ENCODE results near the gene BRD7. TPM values are rescaled to one million over a fixed set of nuclear protein-coding genes. Genes with fewer than 3 reads are reported as not detected.
A peak's percentile ranks its signal among the peaks of the same experiment; 100 is the strongest.

BRD7 gene
- 100 to 1,000 TPM in 4 of 5 donors, 10 to 100 TPM in 1; 86.5 to 122 (median 104) TPM for polyA plus RNA-seq (ENCODE audit: insufficient read depth in 1 of 5, insufficient read length in 5 of 5, low replicate concordance in 1 of 5)
- long read RNA-seq, donor 1, full-length matches to known transcripts = 10 of 73 reads
- long read RNA-seq, donor 1, partial matches to known transcripts = 63 of 73 reads
- long read RNA-seq, donor 1, other reads (novel, unspliced or antisense) = 0 of 73 reads
- long read RNA-seq, donor 2, full-length matches to known transcripts = 6 of 18 reads
- long read RNA-seq, donor 2, partial matches to known transcripts = 12 of 18 reads
- long read RNA-seq, donor 2, other reads (novel, unspliced or antisense) = 0 of 18 reads
- long read RNA-seq, donor 3, full-length matches to known transcripts = 3 of 39 reads
- long read RNA-seq, donor 3, partial matches to known transcripts = 36 of 39 reads
- long read RNA-seq, donor 3, other reads (novel, unspliced or antisense) = 0 of 39 reads
- long read RNA-seq, donor 4, full-length matches to known transcripts = 6 of 29 reads
- long read RNA-seq, donor 4, partial matches to known transcripts = 23 of 29 reads
- long read RNA-seq, donor 4, other reads (novel, unspliced or antisense) = 0 of 29 reads
- long read RNA-seq, donor 5, full-length matches to known transcripts = 7 of 55 reads
- long read RNA-seq, donor 5, partial matches to known transcripts = 48 of 55 reads
- long read RNA-seq, donor 5, other reads (novel, unspliced or antisense) = 0 of 55 reads
- long read RNA-seq, donor 6, full-length matches to known transcripts = 7 of 44 reads
- long read RNA-seq, donor 6, partial matches to known transcripts = 37 of 44 reads
- long read RNA-seq, donor 6, other reads (novel, unspliced or antisense) = 0 of 44 reads
- long read RNA-seq, donor 7, full-length matches to known transcripts = 8 of 18 reads
- long read RNA-seq, donor 7, partial matches to known transcripts = 10 of 18 reads
- long read RNA-seq, donor 7, other reads (novel, unspliced or antisense) = 0 of 18 reads
- long read RNA-seq, donor 8, full-length matches to known transcripts = 2 of 19 reads
- long read RNA-seq, donor 8, partial matches to known transcripts = 17 of 19 reads
- long read RNA-seq, donor 8, other reads (novel, unspliced or antisense) = 0 of 19 reads

DNA sequence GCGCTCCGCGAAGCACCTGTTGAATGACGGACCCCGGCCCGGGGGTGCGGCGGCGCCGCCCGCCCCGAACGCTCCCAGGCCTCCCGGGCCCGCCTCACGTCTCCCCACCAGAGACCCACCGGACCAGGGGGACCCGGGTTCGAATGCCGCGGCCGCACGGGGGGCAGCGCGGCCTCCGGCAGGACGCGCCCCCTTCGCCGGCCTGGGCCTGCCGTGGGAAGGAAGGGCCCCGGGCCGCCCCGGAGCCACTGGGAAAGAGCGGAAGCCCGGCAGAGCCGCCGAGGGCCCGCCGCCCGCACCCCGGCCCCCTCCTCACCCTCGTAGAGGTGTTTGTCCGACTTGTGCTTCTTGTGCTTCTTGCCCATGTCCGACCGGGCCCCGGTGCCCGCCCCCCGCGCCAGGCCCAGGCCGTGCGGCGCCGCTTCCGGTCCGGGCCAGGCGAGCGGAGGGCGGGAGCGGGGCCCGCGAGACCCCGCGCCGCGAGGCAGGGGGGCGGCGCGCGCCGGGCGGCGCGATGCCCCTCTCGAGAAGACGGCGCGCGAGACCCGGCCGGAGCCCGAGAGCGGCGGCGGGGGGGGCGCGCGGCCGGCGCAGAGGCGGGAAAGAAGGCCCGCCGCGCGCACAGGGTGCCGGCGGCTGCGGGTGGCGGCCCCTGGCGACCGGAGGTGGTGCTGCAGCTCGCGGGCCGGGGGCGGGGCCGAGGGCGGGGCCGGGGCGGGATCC is at the start of gene BRD7:
TSS of gene BRD7 (minus strand) at position 579 of the 723 bp plus-strand sequence. CDS start at position 365, 214 bp downstream.
- DNase-seq = peak; percentile 49 to 54

DNA sequence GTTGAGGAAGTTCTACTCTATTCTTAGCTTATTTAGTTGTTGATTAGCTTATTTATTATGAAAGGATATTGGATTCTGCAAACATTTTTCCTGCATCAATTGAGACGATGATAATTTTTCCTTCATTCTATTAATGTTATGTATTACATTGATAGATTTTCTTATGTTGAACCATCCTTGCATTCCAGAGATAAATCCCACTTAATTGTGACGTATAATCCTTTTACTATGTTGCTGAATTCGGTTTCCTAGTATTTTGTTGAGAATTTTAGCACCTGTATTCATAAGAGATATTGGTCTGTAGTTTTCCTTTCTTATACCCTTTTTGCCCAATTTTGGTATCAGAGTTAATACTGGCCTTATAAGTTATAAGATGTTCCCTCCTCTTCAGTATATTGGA is 47.6 kb upstream of the BRD7 start:
- no peak for DNase-seq

DNA sequence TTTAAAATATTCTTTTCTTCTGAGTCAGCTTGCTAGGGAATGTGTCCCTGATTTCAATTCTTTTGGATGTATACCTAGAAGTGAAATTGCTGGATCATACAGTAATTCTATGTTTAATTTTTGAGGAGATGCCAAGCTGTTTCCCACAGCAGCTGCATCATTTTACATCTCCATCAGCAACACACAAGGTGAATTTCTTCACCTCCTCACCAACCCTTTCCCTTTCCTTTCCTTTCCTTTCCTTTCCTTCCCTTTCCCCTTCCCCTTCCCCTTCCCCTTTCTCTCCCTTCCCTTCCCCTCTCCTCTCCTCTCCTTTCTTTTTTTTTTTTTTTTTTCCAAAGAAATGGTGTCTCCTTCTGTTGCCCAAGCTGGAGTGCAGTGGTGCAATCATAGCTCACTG is 45.4 kb upstream of the BRD7 start:
- no peak for DNase-seq

DNA sequence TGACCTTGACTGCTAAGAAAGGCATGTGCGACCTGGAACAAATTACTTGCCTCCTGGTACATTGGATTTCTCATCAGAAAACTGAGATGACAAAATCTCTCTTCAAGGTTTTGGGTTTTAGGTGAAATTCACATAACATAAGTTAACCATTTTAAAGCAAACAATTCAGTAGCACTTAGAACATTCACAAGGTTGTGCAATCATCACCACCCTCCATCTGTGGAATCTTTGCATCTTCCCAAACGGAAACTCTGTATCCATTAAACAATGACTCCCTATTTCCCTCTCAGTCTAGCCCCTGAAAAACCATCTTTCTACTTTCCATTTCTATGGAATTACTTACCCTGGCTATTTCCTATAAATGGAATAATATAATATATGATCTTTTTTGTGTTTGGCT is 42.2 kb upstream of the BRD7 start:
- no peak for DNase-seq

DNA sequence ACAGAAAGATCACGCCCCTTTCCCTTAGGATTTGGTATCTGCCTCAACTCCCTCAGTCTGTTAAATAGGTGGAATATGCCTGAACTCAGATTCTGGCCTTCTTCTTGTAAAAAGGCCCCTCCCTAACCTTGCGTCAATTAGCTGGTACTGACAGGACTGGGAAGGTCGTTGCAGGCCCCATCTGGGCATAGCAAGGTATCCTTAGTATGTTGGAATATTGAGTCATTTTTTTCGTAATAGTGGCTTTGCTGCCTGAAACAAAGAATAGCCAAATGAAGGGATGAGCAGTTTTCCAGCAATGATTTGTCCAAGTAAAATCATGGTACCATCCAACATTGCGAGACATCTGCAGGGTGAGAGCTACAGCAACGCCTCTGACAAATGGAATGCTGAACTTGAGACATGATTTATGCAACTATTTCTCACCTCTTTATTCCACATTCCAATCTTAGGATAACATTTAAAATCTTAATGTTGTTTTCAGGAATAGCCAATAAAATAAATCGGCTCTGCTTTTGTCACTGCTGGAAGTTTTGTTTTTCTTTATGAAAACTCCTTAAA is 39.3 kb upstream of the BRD7 start:
- DNase-seq = no peak

DNA sequence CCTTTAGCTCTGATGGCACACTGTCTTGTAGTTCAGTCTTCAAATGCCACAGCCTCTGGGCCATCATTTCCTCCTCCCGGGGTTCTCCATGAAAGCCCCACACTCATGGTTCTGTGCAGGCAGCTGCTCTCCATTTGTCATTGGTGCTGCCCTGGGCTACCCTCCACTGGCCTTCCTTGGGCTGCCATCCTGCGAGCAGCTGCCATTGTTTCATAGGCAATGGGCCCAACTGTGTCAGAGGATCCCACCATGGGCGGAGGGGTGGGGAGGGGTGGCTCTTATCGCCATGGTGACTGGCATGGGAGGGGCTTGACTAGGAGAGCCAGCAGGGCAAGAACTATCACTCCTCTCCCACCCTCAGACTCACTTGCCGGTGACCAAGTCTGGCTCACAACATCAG is 38.6 kb upstream of the BRD7 start:
- no peak for DNase-seq

DNA sequence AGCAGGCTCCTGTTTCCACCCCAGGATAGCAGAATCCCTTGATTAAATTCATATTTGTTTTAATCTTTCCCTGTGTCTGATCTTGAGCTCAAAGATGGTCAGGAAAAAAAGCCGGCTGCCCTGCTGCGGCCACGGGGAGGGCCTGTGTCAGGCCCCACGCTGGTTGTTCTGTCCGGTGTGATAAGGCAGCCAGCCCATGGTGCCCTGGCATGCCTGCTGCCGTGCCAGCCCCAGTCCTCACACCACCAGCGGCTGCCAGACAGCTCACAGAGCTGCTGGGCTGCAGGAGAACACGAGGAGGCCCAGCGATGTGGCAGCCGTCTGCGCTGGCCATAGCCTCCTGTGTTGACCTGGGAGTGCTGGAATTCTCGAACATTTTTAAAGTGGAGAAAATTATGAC is 34.7 kb upstream of the BRD7 start:
- DNase-seq = no peak

DNA sequence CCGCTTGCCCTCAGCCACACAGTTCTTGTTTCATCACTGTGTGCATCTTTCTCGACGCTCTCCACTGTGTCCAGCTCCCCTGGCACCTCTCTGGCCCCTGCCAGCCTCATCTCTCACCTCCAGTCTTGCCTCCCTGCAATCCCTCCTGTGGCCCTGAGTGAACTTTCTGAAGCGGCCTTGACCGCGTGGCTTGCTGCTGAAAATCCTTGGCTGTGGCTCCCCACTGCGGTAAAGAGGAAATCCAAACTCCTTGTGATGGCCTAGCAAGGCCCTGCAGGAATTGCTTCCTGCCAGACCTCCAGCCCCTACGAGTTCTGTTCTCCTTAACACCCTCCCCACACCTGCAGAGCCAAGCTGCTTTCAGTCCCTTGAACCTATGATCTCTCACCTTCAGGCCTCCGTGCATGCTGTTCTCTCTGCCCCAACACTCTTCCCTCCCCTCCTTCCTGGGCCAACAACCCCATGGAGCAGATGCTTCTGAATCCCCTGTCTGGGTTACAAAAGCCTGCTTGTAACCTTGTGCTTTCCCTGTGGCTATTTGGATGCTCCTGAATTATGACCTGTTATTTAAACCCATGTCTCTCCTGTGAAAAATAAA is 33.6 kb upstream of the BRD7 start:
- no peak for DNase-seq

DNA sequence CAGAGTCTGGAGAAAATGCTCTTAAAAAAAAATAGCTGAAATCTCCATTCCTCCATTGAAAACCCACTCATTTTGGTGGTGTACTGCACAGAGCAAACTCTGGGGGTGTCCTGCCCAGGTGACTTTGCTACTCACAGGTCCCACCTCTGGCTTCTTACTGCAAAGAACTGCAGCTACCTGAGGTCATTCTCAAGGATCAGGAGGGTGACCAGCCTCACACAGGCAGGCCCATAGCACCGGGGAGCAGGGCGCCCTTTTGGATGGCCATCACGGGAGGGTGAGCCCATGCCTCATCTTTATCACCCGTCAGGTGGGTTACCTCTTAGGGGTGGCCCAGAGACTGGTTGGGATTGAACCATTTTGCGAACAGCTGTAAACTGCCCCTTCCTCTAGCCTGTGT is 32.6 kb upstream of the BRD7 start:
- no peak for DNase-seq

DNA sequence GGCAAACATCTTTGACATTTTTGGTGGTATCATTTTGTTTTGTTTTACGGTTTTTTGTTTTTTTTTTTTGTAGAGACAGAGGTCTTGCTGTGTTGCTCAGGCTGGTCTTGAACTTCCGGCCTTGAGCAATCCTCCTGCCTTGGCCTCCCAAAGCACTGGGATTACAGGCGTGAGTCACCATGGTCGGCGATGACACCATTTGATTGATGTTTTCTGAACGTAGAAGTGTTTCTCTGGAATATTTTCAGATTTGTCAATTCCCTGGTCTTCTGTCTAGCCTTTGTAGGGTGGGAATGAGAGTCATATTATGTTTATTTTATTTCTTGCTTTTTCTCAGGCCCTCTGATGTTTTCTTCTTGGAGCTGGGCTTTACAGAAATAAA is 32.2 kb upstream of the BRD7 start:
- no peak for DNase-seq

DNA sequence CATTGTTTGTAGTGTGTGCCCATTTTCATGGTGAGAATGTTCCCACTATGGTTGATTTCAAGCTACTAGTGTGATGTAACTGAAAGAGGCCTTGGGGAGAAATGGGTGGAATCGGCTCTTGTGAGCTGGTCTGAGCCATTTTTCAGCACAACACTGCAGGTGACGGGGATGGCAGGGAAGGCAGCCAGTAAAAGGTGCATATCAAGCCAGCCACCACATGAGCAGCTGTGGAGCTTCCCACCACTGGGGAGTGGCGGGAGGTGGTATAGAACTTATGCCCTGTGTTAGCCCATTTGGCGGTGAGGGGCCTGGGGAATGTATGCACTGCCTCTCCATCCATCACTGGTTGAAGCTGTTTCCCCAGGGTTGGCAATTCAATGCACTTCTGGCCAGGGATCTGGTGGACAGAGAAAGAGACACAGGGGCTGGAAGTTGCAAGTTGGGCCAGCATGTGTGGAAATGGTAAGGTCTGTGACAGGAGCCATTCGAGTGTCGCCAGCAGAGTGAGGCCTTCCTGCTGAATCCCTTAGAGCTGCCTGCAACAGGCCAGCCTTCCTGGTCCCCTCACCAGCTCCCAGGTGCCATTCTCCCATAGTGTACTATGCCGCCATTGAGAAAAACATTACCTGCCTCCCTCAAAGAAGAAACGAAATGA is 31.7 kb upstream of the BRD7 start:
- DNase-seq = no peak

DNA sequence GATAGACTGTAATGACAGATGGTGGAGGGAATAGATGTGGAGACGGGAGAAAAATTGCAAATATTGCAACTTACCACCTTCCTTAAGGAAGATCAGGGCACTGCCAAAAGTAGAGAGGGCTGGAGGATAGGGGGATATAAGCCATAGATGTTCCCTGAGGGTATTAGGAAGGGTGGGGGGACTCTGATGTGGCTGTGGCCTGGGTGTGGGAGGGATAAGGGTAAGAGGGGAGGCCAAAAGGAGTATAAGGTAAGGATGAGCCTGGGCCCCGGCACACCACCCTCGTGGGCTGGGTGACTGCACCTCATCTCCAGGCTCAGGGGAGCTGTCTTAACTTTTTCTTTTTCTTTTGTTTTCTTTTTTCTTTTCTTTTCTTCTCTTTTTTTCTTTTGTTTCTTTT is 30.6 kb upstream of the BRD7 start:
- DNase-seq = no peak

DNA sequence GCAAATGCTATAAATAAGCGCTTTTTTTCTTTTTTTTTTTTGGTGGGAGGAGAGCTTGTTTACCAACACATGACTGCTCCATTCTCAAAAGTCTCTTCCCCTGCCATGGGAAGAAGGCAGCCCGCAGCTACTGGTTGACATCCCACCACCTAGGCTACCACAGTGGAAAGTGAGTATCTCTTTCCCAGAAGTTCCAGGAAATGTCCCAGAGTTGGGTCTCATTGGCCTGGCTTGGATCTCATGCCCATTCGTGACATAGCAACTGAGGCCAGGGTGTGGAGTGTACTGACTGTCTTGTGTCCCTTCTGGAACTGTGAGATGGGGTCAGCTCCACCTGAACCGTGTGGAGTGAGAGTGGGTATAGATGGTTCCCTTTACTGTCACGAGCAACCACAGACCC is 29.5 kb upstream of the BRD7 start:
- DNase-seq = no peak

DNA sequence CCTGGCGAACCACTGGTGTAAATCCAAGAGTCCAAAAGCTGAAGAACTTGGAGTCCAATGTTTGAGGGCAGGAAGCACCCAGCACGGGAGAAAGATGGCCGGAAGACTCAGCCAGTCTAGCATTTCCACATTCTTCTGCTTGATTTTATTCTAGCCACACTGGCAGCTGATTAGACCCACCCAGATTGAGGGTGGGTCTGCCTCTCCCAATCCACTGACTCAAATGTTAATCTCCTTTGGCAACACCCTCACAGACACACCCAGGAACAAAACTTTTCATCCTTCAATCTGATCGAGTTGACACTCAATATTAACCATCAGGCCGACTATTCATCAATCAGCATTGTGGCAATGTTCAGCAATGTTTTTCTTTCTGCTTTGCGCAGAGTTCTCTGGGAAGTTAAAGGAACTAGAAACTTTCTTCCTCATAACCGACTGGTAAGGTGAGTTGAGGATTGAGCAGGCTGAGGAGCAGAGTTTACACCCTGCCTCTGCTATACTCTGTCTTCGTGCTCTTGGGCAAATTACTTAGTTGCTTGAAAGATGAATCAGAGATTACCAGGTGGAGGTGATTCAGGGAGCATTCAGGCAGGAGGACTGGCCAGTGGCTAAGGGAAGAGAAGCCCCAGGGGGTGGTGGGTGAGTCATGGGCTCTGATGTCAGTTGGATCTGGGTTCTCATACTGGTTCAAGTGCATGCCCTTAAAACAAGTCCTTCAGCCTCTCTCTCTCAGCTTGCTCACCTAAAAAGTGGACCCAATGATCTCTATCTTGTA is 28.2 kb upstream of the BRD7 start:
- DNase-seq = no peak

DNA sequence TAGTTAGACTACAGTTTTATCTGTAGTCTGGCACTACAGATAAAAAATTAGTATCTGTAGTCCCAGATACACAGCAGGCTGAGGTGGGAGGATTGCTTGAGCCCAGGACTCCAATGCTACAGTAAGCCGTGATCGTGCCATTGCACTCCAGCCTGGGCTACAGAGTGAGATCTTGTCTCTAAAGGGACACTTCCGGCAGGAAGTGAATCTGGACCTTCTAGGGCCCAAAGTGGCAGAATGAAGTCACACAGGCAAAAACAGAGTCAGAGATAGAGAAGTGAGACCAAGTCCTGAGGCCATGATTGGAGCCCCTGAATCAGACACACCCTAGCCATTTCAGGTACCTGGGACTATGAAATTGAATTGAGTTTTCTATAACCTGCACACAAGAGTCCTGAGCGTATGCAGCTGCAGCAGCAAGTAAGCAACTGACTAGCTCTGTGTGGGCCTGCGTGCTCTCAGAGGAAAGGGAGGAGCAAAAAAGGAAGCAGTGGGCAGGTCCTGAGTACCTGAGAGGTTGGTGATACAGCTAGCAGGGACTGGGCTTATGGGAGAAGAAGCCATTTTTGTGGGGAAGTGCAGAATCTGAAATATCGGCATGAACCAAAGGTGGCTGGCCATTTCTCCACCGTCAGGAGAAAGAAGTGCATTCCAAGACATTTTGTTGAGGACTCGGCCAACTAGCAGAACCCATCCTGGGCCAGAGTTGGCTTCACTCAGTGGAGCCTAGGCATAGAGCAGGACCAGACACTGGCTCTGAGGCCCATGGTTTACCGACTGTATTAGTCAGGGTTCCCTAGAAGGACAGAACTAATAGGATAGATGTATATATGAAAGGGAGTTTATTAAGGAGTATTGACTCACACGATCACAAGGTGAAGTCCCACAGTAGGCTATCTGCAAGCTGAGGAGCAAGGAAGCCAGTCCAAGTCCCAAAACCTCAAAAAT is 27.2 kb upstream of the BRD7 start:
- DNase-seq = no peak

DNA sequence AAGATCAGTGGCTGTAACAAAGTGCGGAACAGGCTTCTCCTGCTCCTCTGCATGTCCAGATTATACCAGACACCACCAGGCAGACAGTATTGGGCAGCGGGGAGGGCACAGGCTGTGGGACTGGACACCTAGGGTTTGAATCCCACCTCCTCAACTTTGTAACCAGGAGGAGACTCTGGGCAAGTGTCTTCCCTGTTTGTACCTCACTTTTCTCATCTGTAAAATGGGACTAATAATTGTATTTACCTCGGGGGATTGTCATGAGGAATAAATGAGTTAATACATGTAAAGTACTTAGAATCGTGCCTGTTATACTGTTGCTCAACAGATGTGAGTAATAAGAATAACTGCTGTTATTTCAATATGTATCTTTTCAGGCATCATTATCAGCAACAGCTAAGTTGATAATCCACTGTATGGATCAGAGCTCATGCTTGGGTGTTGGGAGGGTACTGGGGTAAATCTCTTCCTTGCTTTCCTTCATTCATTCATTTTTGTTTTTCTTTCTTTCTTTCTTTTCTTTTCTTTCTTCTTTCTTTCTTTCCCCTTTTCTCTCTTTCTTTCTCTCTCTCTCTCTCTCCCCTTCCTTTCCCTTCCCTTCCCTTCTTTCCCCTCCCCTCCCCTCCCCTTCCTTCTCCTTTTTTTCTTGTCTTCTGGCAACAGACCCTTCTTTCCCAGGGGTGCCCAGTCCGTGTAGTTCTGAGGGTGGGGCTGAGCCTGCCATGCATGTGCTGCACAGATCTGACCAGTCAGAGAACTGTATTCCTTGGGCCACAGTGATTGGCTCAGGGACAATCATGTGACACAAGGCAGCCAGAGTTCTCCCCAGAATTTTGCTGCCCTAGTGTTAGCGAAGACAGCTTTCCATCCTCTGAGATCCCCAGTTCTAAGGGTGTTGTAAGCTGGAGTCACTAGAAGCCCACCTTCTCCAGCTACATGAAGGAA is 25.3 kb upstream of the BRD7 start:
- DNase-seq = no peak

DNA sequence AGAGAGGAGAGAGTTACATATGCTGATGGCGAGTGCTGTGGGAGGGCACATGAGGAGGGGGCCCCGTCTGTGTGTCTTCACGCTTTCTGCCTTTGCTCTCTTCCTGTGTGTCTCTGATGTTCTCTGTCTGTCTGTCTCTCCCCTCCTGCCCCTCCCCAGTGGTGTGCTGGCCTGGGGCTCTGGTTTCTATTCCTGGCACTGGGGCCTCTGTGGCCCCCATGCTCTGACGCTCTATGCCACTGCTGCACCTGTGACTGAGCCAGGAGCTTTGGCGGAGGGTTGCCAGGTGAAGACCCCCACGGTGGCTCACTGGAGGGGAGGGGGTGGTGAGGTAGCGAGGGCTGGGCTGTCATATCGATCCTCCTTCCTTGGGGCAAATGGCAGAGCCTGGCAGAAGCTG is 24.6 kb upstream of the BRD7 start:
- DNase-seq = no peak

All from right lung (tissue), 10 donors.